ENCODE measurements around the gene PUS7.

The PUS7 gene

GRCh38 chr7:105474045-105474444, 48.0 kb downstream of the PUS7 start:
- Histone ChIP-seq H2AFZ (ENCODE audit: low read length) (no peak overlapping the region), H3K27me3 (replicated peaks; ENCODE audit: insufficient read depth, low read length) (no peaks in the 10 kb centered on the region), H3K27ac (ENCODE audit: low read length) (no peak overlapping the region), H3K4me2 (ENCODE audit: low read depth, low read length) (no peak overlapping the region), H3K4me1 (ENCODE audit: low read length) (no peaks in the 10 kb centered on the region), H3F3A (ENCODE audit: insufficient read depth, low read length) (no peaks in the 10 kb centered on the region), H3K9ac (ENCODE audit: low read length) (no peak overlapping the region), H3K4me3 (ENCODE audit: low read length) (no peak overlapping the region), H3K9me2 (replicated peaks; ENCODE audit: insufficient read depth, low read length) (no peaks in the 10 kb centered on the region), H3K79me2 (ENCODE audit: low read length) (no peaks in the 10 kb centered on the region), H4K20me1 (ENCODE audit: insufficient read depth, low read length) (no peaks in the 10 kb centered on the region), H3K36me3 (replicated peaks; ENCODE audit: insufficient read depth, low read length) (no peaks in the 10 kb centered on the region), H3K9me3 (replicated peaks; ENCODE audit: insufficient read depth, low read length) (no peaks in the 10 kb centered on the region)
- TF ChIP-seq EZH2phosphoT487 (IDR thresholded peaks at IDR 0.05; ENCODE audit: low read length): no peak
- no peak for TF ChIP-seq EZH2 (optimal IDR thresholded peaks at IDR 0.05; ENCODE audit: low read depth, low read length)
- TF ChIP-seq, protein P1, sequence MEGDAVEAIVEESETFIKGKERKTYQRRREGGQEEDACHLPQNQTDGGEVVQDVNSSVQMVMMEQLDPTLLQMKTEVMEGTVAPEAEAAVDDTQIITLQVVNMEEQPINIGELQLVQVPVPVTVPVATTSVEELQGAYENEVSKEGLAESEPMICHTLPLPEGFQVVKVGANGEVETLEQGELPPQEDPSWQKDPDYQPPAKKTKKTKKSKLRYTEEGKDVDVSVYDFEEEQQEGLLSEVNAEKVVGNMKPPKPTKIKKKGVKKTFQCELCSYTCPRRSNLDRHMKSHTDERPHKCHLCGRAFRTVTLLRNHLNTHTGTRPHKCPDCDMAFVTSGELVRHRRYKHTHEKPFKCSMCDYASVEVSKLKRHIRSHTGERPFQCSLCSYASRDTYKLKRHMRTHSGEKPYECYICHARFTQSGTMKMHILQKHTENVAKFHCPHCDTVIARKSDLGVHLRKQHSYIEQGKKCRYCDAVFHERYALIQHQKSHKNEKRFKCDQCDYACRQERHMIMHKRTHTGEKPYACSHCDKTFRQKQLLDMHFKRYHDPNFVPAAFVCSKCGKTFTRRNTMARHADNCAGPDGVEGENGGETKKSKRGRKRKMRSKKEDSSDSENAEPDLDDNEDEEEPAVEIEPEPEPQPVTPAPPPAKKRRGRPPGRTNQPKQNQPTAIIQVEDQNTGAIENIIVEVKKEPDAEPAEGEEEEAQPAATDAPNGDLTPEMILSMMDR (IDR thresholded peaks at IDR 0.05; ENCODE audit: low read length): no peak
- no peak for DNase-seq

DNA sequence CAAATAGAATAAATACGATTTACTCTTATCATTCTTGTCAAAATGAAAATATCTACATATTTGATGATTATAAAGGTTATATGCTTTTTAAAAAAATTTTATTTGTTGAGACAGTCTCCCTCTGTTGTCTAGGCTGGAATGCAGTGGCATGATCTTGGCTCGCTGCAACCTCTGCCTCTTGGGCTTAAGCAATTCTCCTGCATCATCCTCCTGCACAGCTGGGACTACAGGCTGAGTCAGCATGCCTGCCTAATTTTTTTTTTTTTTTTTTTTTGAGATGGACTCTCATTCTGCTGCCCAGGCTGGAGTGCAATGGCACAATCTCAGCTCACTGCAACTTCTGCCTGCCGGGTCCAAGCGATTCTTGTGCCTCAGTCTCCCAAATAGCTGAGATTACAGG, 48.9 kb downstream of the PUS7 start:
- Histone ChIP-seq H3F3A (ENCODE audit: insufficient read depth, low read length) (no peaks in the 10 kb centered on the region), H2AFZ (ENCODE audit: low read length) (no peak overlapping the region), H3K9ac (ENCODE audit: low read length) (no peak overlapping the region), H3K4me3 (ENCODE audit: low read length) (no peak overlapping the region), H3K4me1 (ENCODE audit: low read length) (no peaks in the 10 kb centered on the region), H3K9me2 (replicated peaks; ENCODE audit: insufficient read depth, low read length) (no peaks in the 10 kb centered on the region), H3K4me2 (ENCODE audit: low read depth, low read length) (no peak overlapping the region), H4K20me1 (ENCODE audit: insufficient read depth, low read length) (no peaks in the 10 kb centered on the region), H3K79me2 (ENCODE audit: low read length) (no peaks in the 10 kb centered on the region), H3K9me3 (replicated peaks; ENCODE audit: insufficient read depth, low read length) (no peaks in the 10 kb centered on the region), H3K27ac (ENCODE audit: low read length) (no peak overlapping the region), H3K27me3 (replicated peaks; ENCODE audit: insufficient read depth, low read length) (no peaks in the 10 kb centered on the region), H3K36me3 (replicated peaks; ENCODE audit: insufficient read depth, low read length) (no peaks in the 10 kb centered on the region)
- no peak for DNase-seq
- no peak for TF ChIP-seq EZH2phosphoT487 (IDR thresholded peaks at IDR 0.05; ENCODE audit: low read length)
- TF ChIP-seq EZH2 (optimal IDR thresholded peaks at IDR 0.05; ENCODE audit: low read depth, low read length): no peak
- TF ChIP-seq, protein P1 (IDR thresholded peaks at IDR 0.05; ENCODE audit: low read length): no peak

- no peaks in the 10 kb centered on the region for H3K36me3 ChIP-seq (replicated peaks; ENCODE audit: insufficient read depth, low read length)
- no peaks in the 10 kb centered on the region for H3K27me3 ChIP-seq (replicated peaks; ENCODE audit: insufficient read depth, low read length)
- no peak overlapping the region for H3K9ac ChIP-seq (ENCODE audit: low read length)
Observed at GRCh38 chr7:105470846-105471245, 51.2 kb downstream of the PUS7 start.

More at GRCh38 chr7:105470846-105471245, 51.2 kb downstream of the PUS7 start:
- no peaks in the 10 kb centered on the region for H3K9me2 ChIP-seq (replicated peaks; ENCODE audit: insufficient read depth, low read length)
- TF ChIP-seq EZH2 (optimal IDR thresholded peaks at IDR 0.05; ENCODE audit: low read depth, low read length) (no peak), EZH2phosphoT487 (IDR thresholded peaks at IDR 0.05; ENCODE audit: low read length) (no peak)
- TF ChIP-seq, protein P1 (IDR thresholded peaks at IDR 0.05; ENCODE audit: low read length): no peak
- no peak for DNase-seq
- H3F3A ChIP-seq (ENCODE audit: insufficient read depth, low read length): no peaks in the 10 kb centered on the region
- H4K20me1 ChIP-seq (ENCODE audit: insufficient read depth, low read length): no peaks in the 10 kb centered on the region
- no peak overlapping the region for H3K4me2 ChIP-seq (ENCODE audit: low read depth, low read length)
- H3K9me3 ChIP-seq (replicated peaks; ENCODE audit: insufficient read depth, low read length): no peaks in the 10 kb centered on the region
- no peaks in the 10 kb centered on the region for H3K4me1 ChIP-seq (ENCODE audit: low read length)
- H3K27ac ChIP-seq (ENCODE audit: low read length): no peak overlapping the region
- no peak overlapping the region for H3K4me3 ChIP-seq (ENCODE audit: low read length)
- no peak overlapping the region for H2AFZ ChIP-seq (ENCODE audit: low read length)
- no peaks in the 10 kb centered on the region for H3K79me2 ChIP-seq (ENCODE audit: low read length)

Data from MM.1S (cell line).